SH-SY5Y (cell line): ENCODE data around the gene NOX5.

Experiments
- GATA2 ChIP-seq: IDR thresholded peaks from 2 replicates; pipeline ENCODE4 v1.6.1; 2011; ENCODE audit warnings: mild to moderate bottlenecking, low read depth, low read length
- GATA3 ChIP-seq: IDR thresholded peaks from 2 replicates; pipeline ENCODE4 v1.6.1; 2011; ENCODE audit warnings: low read depth, mild to moderate bottlenecking, low read length, moderate library complexity

DNA sequence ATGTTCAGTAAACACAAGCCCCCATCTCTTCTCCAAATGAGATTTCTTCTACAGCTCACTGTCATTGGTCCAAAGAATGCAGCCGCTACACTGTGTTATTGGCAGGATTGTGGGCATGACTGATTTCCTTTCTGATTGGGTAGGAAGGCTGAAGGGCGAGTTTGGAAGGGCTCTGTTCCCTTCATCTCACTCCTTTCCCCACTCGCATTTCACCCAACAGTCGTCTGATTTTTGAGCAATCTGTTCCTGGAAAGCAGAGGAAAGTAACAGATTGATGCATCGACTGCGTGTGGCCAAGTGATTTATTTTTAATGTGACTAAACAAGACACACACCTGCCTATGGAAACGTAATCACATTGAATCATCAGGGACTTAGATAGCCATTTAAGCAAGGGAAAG lies 55.5 kb downstream of the NOX5 start:
- TF ChIP-seq GATA3 (no peak), GATA2 (no peak)
